NCI-H2107 treated with DMSO at 0.1 percent for 48 hours (cell line): ENCODE results near the gene PNPLA8.
"Not testable (repeated sequence)": the region's sequence is repeated elsewhere in the genome, so short reads cannot be mapped to it uniquely, and the experiment has no call there.

Source experiments
- DNase-seq: peaks from one replicate; lab custom pipeline; 2025; ENCODE audit not compliant: unreplicated experiment; lab: John Stamatoyannopoulos, UW

The PNPLA8 gene

GRCh38 chr7:108479751-108480150, 46.2 kb downstream of the PNPLA8 start:
- no peak for DNase-seq

- DNase-seq = no peak
Observed at GRCh38 chr7:108479118-108479517, 46.8 kb downstream of the PNPLA8 start.

- DNase-seq = no peak
Observed at GRCh38 chr7:108468246-108468645, 57.7 kb downstream of the PNPLA8 start.

GRCh38 chr7:108467391-108467790, 58.5 kb downstream of the PNPLA8 start:
- DNase-seq = no peak

- not testable (repeated sequence) for DNase-seq
Observed at GRCh38 chr7:108466322-108466721, 59.6 kb downstream of the PNPLA8 start.

- no peak for DNase-seq
Observed at GRCh38 chr7:108464743-108465142, 61.2 kb downstream of the PNPLA8 start.

GRCh38 chr7:108463613-108464012, 62.3 kb downstream of the PNPLA8 start:
- DNase-seq = no peak

GRCh38 chr7:108461840-108462239, 64.1 kb downstream of the PNPLA8 start:
- DNase-seq = no peak

- no peak for DNase-seq
Observed at GRCh38 chr7:108460964-108461363, 65.0 kb downstream of the PNPLA8 start.

- DNase-seq = peak; percentile 65
Observed at GRCh38 chr7:108459922-108460551, 65.9 kb downstream of the PNPLA8 start.

- no peak for DNase-seq
Observed at GRCh38 chr7:108457871-108458270, 68.1 kb downstream of the PNPLA8 start.

GRCh38 chr7:108456845-108457540, 68.9 kb downstream of the PNPLA8 start:
- no peak for DNase-seq

- DNase-seq = peak; percentile 81
Observed at GRCh38 chr7:108455998-108456677, 69.8 kb downstream of the PNPLA8 start, which contains the start of gene NRCAM. TSS of gene NRCAM (minus strand) at chr7:108456436. CDS start at chr7:108240064, 216,372 bp downstream.

GRCh38 chr7:108455551-108455997, 70.4 kb downstream of the PNPLA8 start:
- DNase-seq = no peak

- peak; percentile 42 for DNase-seq
Observed at GRCh38 chr7:108454674-108455550, 71.0 kb downstream of the PNPLA8 start.

- DNase-seq = no peak
Observed at GRCh38 chr7:108454317-108454673, 71.6 kb downstream of the PNPLA8 start.

GRCh38 chr7:108453320-108453719, 72.6 kb downstream of the PNPLA8 start:
- DNase-seq = no peak

GRCh38 chr7:108452707-108453106, 73.2 kb downstream of the PNPLA8 start:
- DNase-seq = peak; percentile 50

GRCh38 chr7:108451296-108451848, 74.6 kb downstream of the PNPLA8 start:
- no peak for DNase-seq

- DNase-seq = no peak
Observed at GRCh38 chr7:108450160-108450559, 75.8 kb downstream of the PNPLA8 start.

- no peak for DNase-seq
Observed at GRCh38 chr7:108449521-108449920, 76.4 kb downstream of the PNPLA8 start.
